ENCODE measurements around the gene MSRB3. TPM values are rescaled to one million over a fixed set of nuclear protein-coding genes. Genes with fewer than 3 reads are reported as not detected.

MSRB3 gene
- total and polyA plus RNA-seq, 10 of the 15 experiments (the other 5 are each of a cell fraction or from before 2014, with no cell fraction given), result 0.07 to 2.7 (median 1.3) TPM

DNA sequence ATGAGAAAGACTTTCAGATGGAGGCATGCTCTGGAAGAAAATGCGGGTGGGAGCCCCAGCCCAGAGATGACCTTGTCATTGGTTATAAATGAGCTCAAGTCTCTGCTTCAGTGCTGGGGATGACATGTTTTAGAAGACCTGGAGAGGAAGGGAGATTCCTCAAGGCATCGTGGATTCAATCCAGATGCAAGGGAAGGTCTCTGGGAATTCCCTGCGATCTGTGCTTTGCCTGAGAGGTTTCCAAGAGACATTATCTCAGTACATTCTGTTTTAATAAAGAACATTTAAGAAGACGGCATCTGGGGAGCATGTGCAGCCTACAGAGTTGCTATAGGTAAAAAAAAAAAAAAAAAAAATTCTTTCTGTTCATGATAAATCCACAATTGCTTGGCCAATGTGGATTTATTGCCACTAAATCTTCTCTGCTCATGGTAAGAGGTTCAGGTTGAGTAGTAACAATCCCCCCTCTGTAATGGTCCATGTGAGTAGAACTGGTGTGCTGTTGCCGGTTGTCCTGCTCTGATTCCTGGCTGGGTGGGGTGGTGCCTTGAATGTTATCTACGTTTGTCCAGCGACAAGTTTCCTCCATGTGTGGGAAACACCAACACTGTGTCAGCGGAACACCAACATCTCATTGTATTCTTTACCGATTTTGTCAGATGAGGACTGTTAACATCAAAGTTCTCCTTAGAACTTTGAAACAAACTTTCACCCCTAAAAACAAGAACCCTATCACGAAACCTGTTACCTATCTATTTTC, 230.0 kb downstream of the MSRB3 start:
- Histone ChIP-seq H3K9ac (ENCODE audit: control insufficient read depth, insufficient read depth, low read length) (no peak overlapping the region), H3K27ac (ENCODE audit: control insufficient read depth, insufficient read depth) (no peak overlapping the region), H3K9me3 (replicated peaks; ENCODE audit: control insufficient read depth, insufficient read depth, low read length) (no peaks in the 10 kb centered on the region), H4K20me1 (ENCODE audit: control insufficient read depth, insufficient read depth) (no peaks in the 10 kb centered on the region), H3K4me3 (no peak overlapping the region), H3K27me3 (replicated peaks in 1 of 2; ENCODE audit: control insufficient read depth in 2 of 2, insufficient read depth in 2 of 2, low read length in 1 of 2) (peaks cover 2 to 3% of the 10 kb centered on the region in 2 experiments; a peak in 3 of 4 replicates), H3K4me2 (ENCODE audit: control insufficient read depth, insufficient read depth) (no peak overlapping the region), H3K79me2 (ENCODE audit: control insufficient read depth, insufficient read depth, low read length) (no peaks in the 10 kb centered on the region), H3K4me1 (ENCODE audit: control insufficient read depth, insufficient read depth, low read length) (no peaks in the 10 kb centered on the region), H3K36me3 (ENCODE audit: control insufficient read depth in 2 of 2, insufficient read depth in 2 of 2, low read length in 1 of 2) (no peaks in the 10 kb centered on the region), H2AFZ (ENCODE audit: control insufficient read depth, low read depth, low read length) (no peak overlapping the region)
- ATAC-seq (no peak), FAIRE-seq (no peak), DNase-seq (ENCODE audit: low read depth, low spot score) (no peak)
- ChIA-PET CTCF (no interaction called here), RAD21 (ENCODE audit: unreplicated experiment) (no interaction called here), POLR2A (no interaction called here), SMC1A (ENCODE audit: uncharacterized antibody, unreplicated experiment) (no interaction called here)
- in situ Hi-C loops (cut with MboI) (no loop called here), intact Hi-C loops (cut with micrococcal nuclease; ENCODE audit: unreplicated experiment) (no loop called here)
- no TSS peak for BruUV-seq (replicated peaks)
- WGBS (ENCODE audit: insufficient coverage, insufficient replicate concordance, low lambda C conversion rate, missing lambda C conversion rate), result 38% methylated on average over 9 of the region's 10 CpGs
- TF ChIP-seq TCF7 (IDR thresholded peaks at IDR 0.05; ENCODE audit: borderline replicate concordance) (no peak), MEF2A (IDR thresholded peaks at IDR 0.05; ENCODE audit: insufficient read depth, low read depth, low read length) (no peak), ZZZ3 (IDR thresholded peaks at IDR 0.05; ENCODE audit: control insufficient read depth, insufficient read length, low read depth) (no peak), FOXM1 (IDR thresholded peaks at IDR 0.05; ENCODE audit: low read depth, low read length) (no peak), EP300 (IDR thresholded peaks at IDR 0.05; ENCODE audit: borderline replicate concordance in 1 of 2, control insufficient read depth in 1 of 2, low read depth in 2 of 2, low read length in 2 of 2) (no peak), SUZ12 (IDR thresholded peaks at IDR 0.05; ENCODE audit: unreplicated experiment) (no peak), TBL1XR1 (IDR thresholded peaks at IDR 0.05; ENCODE audit: low read depth, low read length) (no peak), SPI1 (IDR thresholded peaks at IDR 0.05; ENCODE audit: borderline replicate concordance, insufficient read depth, low read depth, low read length) (no peak), EED (IDR thresholded peaks at IDR 0.05; ENCODE audit: low read depth) (no peak)
- TF ChIP-seq, protein P1, sequence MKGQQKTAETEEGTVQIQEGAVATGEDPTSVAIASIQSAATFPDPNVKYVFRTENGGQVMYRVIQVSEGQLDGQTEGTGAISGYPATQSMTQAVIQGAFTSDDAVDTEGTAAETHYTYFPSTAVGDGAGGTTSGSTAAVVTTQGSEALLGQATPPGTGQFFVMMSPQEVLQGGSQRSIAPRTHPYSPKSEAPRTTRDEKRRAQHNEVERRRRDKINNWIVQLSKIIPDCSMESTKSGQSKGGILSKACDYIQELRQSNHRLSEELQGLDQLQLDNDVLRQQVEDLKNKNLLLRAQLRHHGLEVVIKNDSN (IDR thresholded peaks at IDR 0.05; ENCODE audit: borderline replicate concordance, extremely low read length, insufficient read depth, low read depth, low read length), result no peak
- TF ChIP-seq, protein P2, sequence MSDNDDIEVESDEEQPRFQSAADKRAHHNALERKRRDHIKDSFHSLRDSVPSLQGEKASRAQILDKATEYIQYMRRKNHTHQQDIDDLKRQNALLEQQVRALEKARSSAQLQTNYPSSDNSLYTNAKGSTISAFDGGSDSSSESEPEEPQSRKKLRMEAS (IDR thresholded peaks at IDR 0.05; ENCODE audit: low read depth, low read length), result no peak
- TF ChIP-seq, protein P3, sequence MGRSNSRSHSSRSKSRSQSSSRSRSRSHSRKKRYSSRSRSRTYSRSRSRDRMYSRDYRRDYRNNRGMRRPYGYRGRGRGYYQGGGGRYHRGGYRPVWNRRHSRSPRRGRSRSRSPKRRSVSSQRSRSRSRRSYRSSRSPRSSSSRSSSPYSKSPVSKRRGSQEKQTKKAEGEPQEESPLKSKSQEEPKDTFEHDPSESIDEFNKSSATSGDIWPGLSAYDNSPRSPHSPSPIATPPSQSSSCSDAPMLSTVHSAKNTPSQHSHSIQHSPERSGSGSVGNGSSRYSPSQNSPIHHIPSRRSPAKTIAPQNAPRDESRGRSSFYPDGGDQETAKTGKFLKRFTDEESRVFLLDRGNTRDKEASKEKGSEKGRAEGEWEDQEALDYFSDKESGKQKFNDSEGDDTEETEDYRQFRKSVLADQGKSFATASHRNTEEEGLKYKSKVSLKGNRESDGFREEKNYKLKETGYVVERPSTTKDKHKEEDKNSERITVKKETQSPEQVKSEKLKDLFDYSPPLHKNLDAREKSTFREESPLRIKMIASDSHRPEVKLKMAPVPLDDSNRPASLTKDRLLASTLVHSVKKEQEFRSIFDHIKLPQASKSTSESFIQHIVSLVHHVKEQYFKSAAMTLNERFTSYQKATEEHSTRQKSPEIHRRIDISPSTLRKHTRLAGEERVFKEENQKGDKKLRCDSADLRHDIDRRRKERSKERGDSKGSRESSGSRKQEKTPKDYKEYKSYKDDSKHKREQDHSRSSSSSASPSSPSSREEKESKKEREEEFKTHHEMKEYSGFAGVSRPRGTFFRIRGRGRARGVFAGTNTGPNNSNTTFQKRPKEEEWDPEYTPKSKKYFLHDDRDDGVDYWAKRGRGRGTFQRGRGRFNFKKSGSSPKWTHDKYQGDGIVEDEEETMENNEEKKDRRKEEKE (IDR thresholded peaks at IDR 0.05), result no peak
- TF ChIP-seq, protein P4, sequence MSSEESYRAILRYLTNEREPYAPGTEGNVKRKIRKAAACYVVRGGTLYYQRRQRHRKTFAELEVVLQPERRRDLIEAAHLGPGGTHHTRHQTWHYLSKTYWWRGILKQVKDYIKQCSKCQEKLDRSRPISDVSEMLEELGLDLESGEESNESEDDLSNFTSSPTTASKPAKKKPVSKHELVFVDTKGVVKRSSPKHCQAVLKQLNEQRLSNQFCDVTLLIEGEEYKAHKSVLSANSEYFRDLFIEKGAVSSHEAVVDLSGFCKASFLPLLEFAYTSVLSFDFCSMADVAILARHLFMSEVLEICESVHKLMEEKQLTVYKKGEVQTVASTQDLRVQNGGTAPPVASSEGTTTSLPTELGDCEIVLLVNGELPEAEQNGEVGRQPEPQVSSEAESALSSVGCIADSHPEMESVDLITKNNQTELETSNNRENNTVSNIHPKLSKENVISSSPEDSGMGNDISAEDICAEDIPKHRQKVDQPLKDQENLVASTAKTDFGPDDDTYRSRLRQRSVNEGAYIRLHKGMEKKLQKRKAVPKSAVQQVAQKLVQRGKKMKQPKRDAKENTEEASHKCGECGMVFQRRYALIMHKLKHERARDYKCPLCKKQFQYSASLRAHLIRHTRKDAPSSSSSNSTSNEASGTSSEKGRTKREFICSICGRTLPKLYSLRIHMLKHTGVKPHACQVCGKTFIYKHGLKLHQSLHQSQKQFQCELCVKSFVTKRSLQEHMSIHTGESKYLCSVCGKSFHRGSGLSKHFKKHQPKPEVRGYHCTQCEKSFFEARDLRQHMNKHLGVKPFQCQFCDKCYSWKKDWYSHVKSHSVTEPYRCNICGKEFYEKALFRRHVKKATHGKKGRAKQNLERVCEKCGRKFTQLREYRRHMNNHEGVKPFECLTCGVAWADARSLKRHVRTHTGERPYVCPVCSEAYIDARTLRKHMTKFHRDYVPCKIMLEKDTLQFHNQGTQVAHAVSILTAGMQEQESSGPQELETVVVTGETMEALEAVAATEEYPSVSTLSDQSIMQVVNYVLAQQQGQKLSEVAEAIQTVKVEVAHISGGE (CRISPR knock-in tag; IDR thresholded peaks at IDR 0.05), result no peak
- TF ChIP-seq, protein P5, sequence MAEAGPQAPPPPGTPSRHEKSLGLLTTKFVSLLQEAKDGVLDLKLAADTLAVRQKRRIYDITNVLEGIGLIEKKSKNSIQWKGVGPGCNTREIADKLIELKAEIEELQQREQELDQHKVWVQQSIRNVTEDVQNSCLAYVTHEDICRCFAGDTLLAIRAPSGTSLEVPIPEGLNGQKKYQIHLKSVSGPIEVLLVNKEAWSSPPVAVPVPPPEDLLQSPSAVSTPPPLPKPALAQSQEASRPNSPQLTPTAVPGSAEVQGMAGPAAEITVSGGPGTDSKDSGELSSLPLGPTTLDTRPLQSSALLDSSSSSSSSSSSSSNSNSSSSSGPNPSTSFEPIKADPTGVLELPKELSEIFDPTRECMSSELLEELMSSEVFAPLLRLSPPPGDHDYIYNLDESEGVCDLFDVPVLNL (IDR thresholded peaks at IDR 0.05; ENCODE audit: low read depth, low read length), result no peak

All from GM12878 (cell line).